ENCODE measurements around the gene OR2S2. TPM values are rescaled to one million over a fixed set of nuclear protein-coding genes. Genes with fewer than 3 reads are reported as not detected.
"Not testable (repeated sequence)": the region's sequence is repeated elsewhere in the genome, so short reads cannot be mapped to it uniquely, and the experiment has no call there.

The OR2S2 gene
- total and polyA plus RNA-seq, 2 experiments from 2014 or later, result not detected

DNA sequence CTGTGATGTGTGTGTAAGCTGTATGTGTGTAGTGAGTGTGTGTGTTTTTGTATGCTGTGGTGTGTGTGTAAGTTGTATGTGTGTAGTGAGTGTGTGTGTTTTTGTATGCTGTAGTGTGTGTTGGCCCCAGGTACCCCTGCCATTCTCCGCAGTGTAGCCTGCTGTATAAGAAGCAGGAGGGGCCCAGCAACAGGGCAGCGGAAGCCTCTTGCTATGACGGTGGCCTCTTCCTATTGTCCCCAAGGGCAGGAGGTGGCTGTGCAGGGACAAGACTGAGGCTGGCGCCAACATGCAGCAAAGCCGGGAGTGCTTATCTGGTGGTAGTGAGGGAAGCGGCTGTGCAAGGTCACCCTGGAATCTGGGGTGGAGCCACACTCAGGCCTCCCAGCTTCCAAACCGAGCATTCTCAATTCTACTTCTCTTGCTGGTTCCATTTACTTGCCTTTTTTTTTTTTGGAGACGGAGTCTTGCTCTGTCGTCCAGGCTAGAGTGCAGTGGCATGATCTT is 43.6 kb downstream of the OR2S2 start:
- no peaks in the 10 kb centered on the region for H3K36me3 ChIP-seq
- H3K9me3 ChIP-seq (ENCODE audit: low read depth), result no peaks in the 10 kb centered on the region
- TF ChIP-seq, protein P1, sequence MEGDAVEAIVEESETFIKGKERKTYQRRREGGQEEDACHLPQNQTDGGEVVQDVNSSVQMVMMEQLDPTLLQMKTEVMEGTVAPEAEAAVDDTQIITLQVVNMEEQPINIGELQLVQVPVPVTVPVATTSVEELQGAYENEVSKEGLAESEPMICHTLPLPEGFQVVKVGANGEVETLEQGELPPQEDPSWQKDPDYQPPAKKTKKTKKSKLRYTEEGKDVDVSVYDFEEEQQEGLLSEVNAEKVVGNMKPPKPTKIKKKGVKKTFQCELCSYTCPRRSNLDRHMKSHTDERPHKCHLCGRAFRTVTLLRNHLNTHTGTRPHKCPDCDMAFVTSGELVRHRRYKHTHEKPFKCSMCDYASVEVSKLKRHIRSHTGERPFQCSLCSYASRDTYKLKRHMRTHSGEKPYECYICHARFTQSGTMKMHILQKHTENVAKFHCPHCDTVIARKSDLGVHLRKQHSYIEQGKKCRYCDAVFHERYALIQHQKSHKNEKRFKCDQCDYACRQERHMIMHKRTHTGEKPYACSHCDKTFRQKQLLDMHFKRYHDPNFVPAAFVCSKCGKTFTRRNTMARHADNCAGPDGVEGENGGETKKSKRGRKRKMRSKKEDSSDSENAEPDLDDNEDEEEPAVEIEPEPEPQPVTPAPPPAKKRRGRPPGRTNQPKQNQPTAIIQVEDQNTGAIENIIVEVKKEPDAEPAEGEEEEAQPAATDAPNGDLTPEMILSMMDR (IDR thresholded peaks at IDR 0.05; ENCODE audit: low read depth, low read length), result no peak
- no peak overlapping the region for H3K4me3 ChIP-seq
- H3K27ac ChIP-seq, result peak overlapping the region; percentile 4
- H3K27me3 ChIP-seq, result no peaks in the 10 kb centered on the region
- peaks cover 9% of the 10 kb centered on the region for H3K4me1 ChIP-seq (ENCODE audit: low read depth)
- peak; percentile 68 to 86 for DNase-seq (ENCODE audit: low read depth in 1 of 2, low spot score in 1 of 2)

DNA sequence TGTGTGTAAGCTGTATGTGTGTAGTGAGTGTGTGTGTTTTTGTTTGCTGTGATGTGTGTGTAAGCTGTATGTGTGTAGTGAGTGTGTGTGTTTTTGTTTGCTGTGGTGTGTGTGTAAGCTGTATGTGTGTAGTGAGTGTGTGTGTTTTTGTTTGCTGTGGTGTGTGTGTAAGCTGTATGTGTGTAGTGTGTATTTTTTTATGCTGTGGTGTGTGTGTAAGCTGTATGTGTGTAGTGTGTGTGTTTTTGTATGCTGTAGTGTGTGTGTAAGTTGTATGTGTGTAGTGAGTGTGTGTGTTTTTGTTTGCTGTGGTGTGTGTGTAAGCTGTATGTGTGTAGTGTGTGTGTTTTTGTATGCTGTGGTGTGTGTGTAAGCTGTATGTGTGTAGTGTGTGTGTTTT is 44.5 kb downstream of the OR2S2 start:
- peaks cover 18% of the 10 kb centered on the region for H3K4me1 ChIP-seq (ENCODE audit: low read depth)
- H3K36me3 ChIP-seq; DNase-seq (ENCODE audit: low read depth in 1 of 2, low spot score in 1 of 2); H3K4me3 ChIP-seq; H3K27me3 ChIP-seq; H3K27ac ChIP-seq; H3K9me3 ChIP-seq (ENCODE audit: low read depth): not testable (repeated sequence)

DNA sequence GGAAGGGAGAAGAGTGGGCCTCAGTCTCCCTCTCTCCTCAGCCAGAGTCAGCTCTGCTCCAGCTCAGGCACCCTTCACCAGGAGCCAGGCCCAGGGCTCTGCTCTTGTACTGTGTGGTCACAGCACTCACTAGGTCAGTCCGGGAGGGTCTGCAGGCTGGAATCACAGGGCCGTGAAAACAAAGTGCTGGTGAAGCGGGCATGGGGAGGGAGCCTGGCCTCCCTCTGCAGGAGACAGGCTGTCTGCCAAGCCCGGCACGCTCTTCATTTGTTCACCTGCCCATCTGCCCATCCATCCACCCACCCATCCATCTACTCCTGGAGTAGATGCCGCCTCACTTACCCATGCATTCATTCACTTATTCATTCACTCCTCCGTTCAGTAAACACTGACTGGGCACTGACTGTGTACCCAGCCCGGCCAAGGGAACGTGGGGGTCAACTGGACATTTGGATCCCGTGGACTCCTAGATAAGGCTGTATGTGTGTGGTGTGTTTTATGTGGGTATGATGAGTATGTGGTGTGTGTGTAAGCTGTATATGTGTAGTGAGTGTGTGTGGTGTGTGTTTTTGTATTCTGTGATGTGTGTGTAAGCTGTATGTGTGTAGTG is 45.1 kb downstream of the OR2S2 start:
- no peaks in the 10 kb centered on the region for H3K9me3 ChIP-seq (ENCODE audit: low read depth)
- H3K4me1 ChIP-seq (ENCODE audit: low read depth), result peaks cover 22% of the 10 kb centered on the region
- no peaks in the 10 kb centered on the region for H3K36me3 ChIP-seq
- H3K4me3 ChIP-seq, result no peak overlapping the region
- TF ChIP-seq, protein P1 (IDR thresholded peaks at IDR 0.05; ENCODE audit: low read depth, low read length), result no peak
- H3K27ac ChIP-seq, result peak overlapping the region; percentile 57
- DNase-seq (ENCODE audit: low read depth in 1 of 2, low spot score in 1 of 2), result no peak
- no peaks in the 10 kb centered on the region for H3K27me3 ChIP-seq

DNA sequence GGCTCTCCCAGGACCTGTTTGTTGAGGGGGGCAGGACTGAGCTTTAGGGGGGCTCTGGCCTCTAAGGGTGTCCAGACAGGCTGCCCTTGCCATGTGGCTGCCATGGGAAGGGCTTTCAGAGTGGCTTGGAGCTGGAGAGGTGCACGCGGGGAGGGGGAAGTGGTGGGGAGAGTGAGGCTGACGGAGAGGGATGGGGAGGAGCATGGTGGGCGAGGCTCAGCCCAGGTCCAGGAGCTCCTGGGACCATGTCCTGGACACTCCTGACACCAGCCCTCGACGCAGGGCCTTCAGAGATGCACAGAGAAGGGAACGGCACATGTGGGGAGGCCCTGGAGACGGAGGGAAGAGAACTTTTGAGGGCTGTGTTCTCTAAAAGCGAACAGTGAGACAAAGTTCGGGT is 46.3 kb downstream of the OR2S2 start:
- TF ChIP-seq, protein P1 (IDR thresholded peaks at IDR 0.05; ENCODE audit: low read depth, low read length), result no peak
- Histone ChIP-seq H3K4me1 (ENCODE audit: low read depth) (peaks cover 33% of the 10 kb centered on the region), H3K9me3 (ENCODE audit: low read depth) (no peaks in the 10 kb centered on the region), H3K27me3 (no peaks in the 10 kb centered on the region), H3K27ac (no peak overlapping the region), H3K4me3 (no peak overlapping the region), H3K36me3 (no peaks in the 10 kb centered on the region)
- no peak for DNase-seq (ENCODE audit: low read depth in 1 of 2, low spot score in 1 of 2)

DNA sequence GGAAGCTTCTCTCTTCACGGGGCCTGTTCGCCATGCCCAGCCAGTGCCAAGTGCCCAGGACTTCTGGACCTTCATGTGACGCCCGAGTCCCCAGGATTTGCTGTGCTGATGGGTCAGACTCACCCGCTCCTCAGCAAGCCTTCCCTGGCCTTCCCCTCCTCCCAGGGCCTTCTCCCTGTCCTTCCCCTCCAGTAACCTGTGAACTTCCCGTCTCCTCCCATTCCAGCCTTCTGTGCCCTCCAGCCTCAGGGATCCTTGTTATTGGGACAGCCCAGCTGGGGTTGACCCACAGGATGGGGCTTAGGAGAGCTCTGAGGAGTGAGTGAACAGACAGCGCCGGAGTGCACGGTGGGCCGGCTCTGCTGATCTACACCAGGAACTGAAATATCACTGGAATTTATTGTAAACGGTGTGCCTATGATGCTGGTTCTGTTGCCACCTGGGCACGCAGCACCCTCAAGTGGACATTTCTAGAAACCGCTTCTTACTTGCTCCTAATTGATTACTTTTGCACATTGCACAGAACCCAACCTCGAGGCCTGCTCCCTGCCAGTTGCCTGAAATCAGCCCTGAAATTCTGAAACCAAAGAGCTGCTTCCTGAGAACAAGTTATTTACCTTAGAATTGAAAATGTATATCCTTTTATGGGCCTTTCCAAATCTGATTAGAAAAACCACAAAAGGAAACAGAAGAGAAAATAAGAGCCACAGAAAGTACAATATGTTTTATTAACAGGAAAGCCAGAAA is 47.2 kb downstream of the OR2S2 start:
- H3K27ac ChIP-seq, result no peak overlapping the region
- H3K4me3 ChIP-seq, result no peak overlapping the region
- no peaks in the 10 kb centered on the region for H3K27me3 ChIP-seq
- H3K36me3 ChIP-seq, result no peaks in the 10 kb centered on the region
- H3K9me3 ChIP-seq (ENCODE audit: low read depth), result no peaks in the 10 kb centered on the region
- peaks cover 34% of the 10 kb centered on the region for H3K4me1 ChIP-seq (ENCODE audit: low read depth)
- TF ChIP-seq, protein P1 (IDR thresholded peaks at IDR 0.05; ENCODE audit: low read depth, low read length), result peak; percentile 66
- peak; percentile 23 to 84 for DNase-seq (ENCODE audit: low read depth in 1 of 2, low spot score in 1 of 2)
